HG02938 (cell line): Measurements from ENCODE around the gene CNGA2.
"Not testable (repeated sequence)": the region's sequence is repeated elsewhere in the genome, so short reads cannot be mapped to it uniquely, and the experiment has no call there.

Source experiments
- ATAC-seq: cut with Tn5 transposase; IDR thresholded peaks from one replicate; pipeline ENCODE4 v1.9.1; 2021; ENCODE audit warnings: mild to moderate bottlenecking, moderate library complexity; ENCODE audit not compliant: unreplicated experiment

Gene CNGA2

DNA sequence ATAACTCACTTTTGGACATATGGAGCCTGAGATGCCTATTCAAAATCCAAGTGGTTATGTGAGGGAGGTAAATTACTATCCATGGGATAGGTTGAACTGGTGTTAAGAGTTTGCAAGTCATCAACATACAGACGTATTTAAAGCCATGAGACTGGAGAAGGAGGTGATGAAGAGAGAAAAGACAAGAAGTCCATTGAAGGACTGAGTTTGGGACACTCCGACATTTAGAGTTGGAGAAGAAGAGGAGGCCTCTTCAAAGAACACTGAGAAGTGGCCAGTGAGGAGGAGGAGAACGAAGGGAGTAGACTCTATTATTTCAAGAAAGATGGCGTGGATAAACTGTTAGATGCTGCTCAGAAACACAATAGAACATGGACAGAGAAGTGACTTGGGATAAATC lies at the start of gene CNGA2:
Gene CNGA2 (plus strand): TSS at position 301 of the 400 bp plus-strand sequence. CDS start 3,738 bp downstream, outside the sequence.
- ATAC-seq: no peak

DNA sequence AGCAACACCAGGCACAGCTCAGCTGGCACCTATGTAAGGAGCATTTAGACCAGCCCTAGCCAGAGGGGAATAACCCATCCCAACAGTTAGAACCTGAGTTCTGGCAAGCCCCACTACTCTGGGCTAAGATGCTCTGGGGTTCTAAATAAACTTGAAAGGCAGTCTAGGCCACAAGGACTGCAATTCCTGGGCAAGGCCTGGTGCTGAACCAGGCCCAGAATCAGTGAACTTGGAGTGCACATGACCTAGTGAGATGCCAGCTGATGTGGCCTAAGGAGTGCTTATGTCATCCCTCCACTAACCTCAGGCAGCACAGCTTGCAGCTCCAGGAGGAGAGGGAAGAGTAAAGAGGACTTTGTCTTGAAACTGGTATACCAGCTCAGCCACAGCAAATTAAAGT lies 46.9 kb upstream of the CNGA2 start:
- ATAC-seq: no peak

DNA sequence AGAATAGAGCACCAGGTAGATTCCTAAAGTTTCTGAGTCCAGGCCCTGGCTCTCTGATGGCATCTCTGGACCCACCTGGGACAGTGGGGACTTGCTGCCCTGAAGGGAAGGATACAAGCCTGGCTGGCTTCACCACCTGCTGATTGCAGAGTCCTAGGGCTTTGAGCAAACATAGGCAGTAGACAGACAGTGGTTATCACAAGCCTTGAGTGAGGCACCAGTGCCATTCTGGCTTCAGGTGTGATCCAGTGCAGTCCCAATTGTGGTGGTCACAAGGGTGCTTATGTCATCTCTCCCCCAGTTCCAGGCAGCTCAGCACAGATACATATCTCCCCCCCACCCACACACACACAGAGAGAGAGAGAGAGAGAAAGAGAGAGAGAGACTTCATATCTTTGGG lies 45.9 kb upstream of the CNGA2 start:
- no peak for ATAC-seq

DNA sequence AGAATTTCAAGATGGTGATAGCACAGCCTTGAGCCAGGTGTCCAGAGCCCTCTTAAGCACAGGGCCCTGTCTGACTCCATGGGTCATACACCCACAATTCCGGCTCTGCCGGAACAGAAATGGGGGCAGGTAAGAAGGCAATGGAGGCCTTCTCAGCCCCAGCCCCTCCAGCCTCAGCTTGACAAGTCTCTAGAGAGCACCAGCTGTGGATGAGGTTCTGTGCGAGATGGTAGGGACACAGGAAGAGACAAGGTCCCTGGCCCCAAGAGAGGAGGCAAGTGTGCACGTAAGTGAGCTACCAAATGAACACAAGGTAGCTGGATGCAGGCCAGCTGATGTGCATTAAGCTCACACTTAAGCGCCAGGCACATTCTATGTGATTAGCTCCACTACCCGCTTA lies 41.7 kb upstream of the CNGA2 start:
- ATAC-seq: no peak

DNA sequence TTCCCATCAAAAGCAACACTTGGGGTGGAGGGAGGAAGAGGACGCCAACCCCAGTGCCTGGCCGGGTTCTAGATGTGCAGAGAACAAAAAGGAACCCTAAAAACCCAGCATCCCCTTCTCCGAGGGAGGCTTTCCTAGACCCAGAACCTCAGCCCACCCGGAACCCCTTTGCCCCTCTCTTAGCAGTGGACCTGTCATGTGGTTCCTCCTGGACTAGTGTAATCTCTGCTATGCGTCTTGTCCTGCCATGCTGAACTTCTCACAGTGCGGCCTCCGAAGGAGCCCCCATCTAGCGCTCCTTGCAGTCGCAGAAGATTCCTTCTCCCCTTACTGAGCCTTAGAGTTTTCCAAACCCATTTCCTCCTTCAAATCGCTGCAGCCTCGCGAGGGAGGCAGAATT lies 40.4 kb upstream of the CNGA2 start:
- ATAC-seq: no peak

- no peak for ATAC-seq
These were observed 39.6 kb upstream of the CNGA2 start, which contains the start of gene PRRG3 for GRCh38 chrX:151694661-151695582. PRRG3 (plus strand) TSS chrX:151695458; CDS start chrX:151698815, 3,357 bp downstream.

GRCh38 chrX:151695583-151696340 lies 38.8 kb upstream of the CNGA2 start:
- no peak for ATAC-seq

DNA sequence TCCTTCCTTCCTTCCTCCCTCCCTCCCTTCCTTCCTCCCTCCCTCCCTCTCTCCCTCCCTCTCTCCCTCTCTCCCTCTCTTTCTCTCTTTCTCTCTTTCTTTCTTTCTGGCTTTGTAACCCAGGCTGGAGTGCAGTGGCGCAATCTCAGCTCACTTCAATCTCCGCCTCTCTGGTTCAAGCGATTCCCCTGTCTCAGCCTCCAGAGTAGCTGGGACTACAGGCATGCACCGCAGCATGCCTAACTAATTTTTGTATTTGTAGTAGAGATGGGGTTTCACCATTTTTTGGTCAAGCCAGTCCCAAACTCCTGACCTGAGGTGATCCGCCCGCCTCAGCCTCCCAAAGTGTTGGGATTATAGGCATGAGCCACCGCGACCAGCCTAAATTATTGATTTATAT lies 37.5 kb upstream of the CNGA2 start:
- not testable (repeated sequence) for ATAC-seq

DNA sequence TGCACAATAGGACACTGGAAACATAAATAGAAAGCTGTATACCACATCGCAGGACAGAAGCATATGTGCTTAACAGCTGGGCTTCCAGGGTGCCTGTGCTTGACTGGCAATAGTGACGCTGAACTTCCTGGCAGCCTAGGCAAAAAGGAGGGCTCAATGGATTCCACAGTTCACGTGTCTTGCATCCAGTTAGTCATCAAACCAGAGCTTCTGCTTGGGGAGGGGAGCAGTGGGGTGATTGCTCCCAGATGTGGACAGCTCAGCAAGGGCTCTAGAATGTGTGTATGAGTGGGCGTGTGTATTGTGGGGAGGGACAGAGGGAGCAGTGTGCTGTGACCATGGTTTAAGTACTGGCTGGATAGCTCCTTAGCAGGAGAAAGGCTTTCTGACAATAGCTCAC lies 37.0 kb upstream of the CNGA2 start:
- no peak for ATAC-seq

DNA sequence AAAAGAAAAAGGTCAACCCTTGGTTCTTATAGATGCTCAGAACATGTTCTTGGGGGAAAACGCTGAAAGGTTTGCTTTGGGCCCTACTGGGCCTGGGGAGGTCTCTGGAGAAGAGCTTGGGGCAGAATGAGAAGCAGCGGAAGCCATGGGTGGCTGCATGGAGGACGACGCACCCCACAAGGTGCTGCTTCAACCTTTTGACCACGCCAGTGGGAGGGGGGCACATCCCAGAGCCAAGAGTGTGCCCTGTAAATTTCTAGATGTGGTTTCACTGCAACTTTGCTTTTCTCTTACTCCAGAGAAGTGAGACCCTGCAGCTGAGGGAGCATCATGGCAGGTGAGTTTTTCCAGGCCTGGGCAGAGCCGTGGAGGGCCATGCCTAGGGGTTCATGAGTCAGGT lies 36.1 kb upstream of the CNGA2 start:
- ATAC-seq: no peak

DNA sequence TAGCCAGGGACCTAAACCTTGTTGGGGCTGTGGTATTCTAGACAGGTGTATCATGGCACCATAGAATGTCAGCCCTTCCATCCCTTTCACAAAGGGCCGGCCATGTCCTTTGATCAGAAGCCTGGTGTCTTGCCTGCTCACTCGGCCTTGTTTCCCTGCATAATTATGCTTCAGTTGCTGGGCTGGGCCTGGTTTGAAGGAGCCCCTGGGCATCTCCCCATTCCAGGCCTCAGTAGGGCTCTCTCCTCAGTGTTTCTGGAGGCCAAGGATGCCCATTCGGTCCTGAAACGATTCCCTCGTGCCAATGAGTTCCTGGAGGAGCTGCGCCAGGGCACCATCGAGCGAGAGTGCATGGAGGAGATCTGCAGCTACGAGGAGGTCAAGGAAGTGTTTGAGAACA lies 34.8 kb upstream of the CNGA2 start:
- no peak for ATAC-seq

- no peak for ATAC-seq
These were observed 34.0 kb upstream of the CNGA2 start for GRCh38 chrX:151700581-151700980.

GRCh38 chrX:151701071-151701470 lies 33.5 kb upstream of the CNGA2 start:
- ATAC-seq: no peak

GRCh38 chrX:151701531-151701930 lies 33.0 kb upstream of the CNGA2 start:
- no peak for ATAC-seq

- no peak for ATAC-seq
These were observed 32.4 kb upstream of the CNGA2 start for GRCh38 chrX:151702026-151702714.

GRCh38 chrX:151702741-151703340 lies 31.7 kb upstream of the CNGA2 start:
- no peak for ATAC-seq

- ATAC-seq: no peak
These were observed 31.1 kb upstream of the CNGA2 start for GRCh38 chrX:151703487-151703886.

GRCh38 chrX:151704041-151704663 lies 30.4 kb upstream of the CNGA2 start:
- no peak for ATAC-seq

DNA sequence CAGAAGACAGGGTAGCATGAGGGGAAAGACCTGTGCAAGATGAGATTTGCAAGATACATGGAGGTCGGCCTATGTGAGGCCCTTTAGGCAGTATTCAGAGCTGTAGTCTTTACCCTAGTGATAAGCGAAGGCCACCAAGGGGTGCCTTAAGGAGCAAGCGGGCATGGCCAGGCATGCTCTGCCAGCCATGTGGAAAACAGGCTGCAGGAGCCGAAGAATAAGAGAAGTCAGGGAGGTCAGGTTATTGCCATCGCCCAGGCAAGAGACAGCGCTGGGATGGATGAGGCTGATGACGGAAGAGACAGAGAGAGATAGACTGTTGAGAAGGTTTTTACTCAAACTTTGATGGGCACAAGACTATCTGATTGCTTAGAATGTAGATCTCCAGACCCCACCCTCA lies 25.7 kb upstream of the CNGA2 start:
- no peak for ATAC-seq

- no peak for ATAC-seq
These were observed 24.1 kb upstream of the CNGA2 start for GRCh38 chrX:151710457-151710856.
